Astrocyte (in vitro differentiated cells and primary cell): ENCODE results near the gene ZFP1. TPM values are rescaled to one million over a fixed set of nuclear protein-coding genes. Genes with fewer than 3 reads are reported as not detected.
A peak's percentile ranks its signal among the peaks of the same experiment; 100 is the strongest.

Experiments used
- DNase-seq: peaks from one replicate; pipeline ENCODE4 v3.0.0-alpha.2; 2010; ENCODE audit warnings: low read depth
- FAIRE-seq: peaks from 2 replicates; lab custom pipeline; 2011; peaks lifted over from hg19 to GRCh38; lab: Jason Lieb, UNC
- H2AFZ ChIP-seq: 2 replicates; pipeline ENCODE4 v1.6.0; 2012; ENCODE audit warnings: low read depth, low read length, inconsistent platforms
- H3K27ac ChIP-seq: 2 replicates; pipeline ENCODE4 v1.5.1; 2011; ENCODE audit warnings: low read depth, low read length, inconsistent platforms
- H3K27me3 ChIP-seq: 2 replicates; pipeline ENCODE4 v1.6.0; 2011; ENCODE audit warnings: low read length, inconsistent platforms; ENCODE audit not compliant: insufficient read depth
- H3K36me3 ChIP-seq: 2 replicates; pipeline ENCODE4 v1.5.1; 2011; ENCODE audit warnings: low read length, inconsistent platforms; ENCODE audit not compliant: insufficient read depth
- H3K4me1 ChIP-seq: 2 replicates; pipeline ENCODE4 v1.5.1; 2011; ENCODE audit warnings: low read length, inconsistent platforms; ENCODE audit not compliant: insufficient read depth
- H3K4me2 ChIP-seq: 2 replicates; pipeline ENCODE4 v1.6.0; 2012; ENCODE audit warnings: low read length, inconsistent platforms
- H3K4me3 ChIP-seq: 2 replicates; pipeline ENCODE4 v1.5.1; 2011; ENCODE audit warnings: low read depth, mild to moderate bottlenecking, low read length, inconsistent platforms; ENCODE audit not compliant: insufficient read depth
- H3K79me2 ChIP-seq: 2 replicates; pipeline ENCODE4 v1.6.0; 2012; ENCODE audit warnings: mild to moderate bottlenecking, low read length, inconsistent platforms; ENCODE audit not compliant: insufficient read depth
- H3K9ac ChIP-seq: 2 replicates; pipeline ENCODE4 v1.6.0; 2012; ENCODE audit warnings: mild to moderate bottlenecking, low read length, inconsistent platforms
- H3K9me3 ChIP-seq: 2 replicates; pipeline ENCODE4 v1.5.1; 2012; ENCODE audit warnings: low read depth, mild to moderate bottlenecking, low read length, inconsistent platforms; ENCODE audit not compliant: insufficient read depth
- H4K20me1 ChIP-seq: 2 replicates; pipeline ENCODE4 v1.6.0; 2012; ENCODE audit warnings: low read length, inconsistent platforms; ENCODE audit not compliant: insufficient read depth
- H3K27ac Mint-ChIP-seq: one replicate; pipeline ENCODE4 v1.8.0; 2021; ENCODE audit warnings: mild to moderate bottlenecking, mixed read lengths; ENCODE audit not compliant: unreplicated experiment
- H3K27me3 Mint-ChIP-seq: one replicate; pipeline ENCODE4 v1.8.0; 2021; ENCODE audit warnings: low read depth, mixed read lengths; ENCODE audit not compliant: unreplicated experiment
- H3K36me3 Mint-ChIP-seq: one replicate; pipeline ENCODE4 v1.8.0; 2021; ENCODE audit warnings: low read depth, mixed read lengths; ENCODE audit not compliant: unreplicated experiment
- H3K4me1 Mint-ChIP-seq: one replicate; pipeline ENCODE4 v1.8.0; 2021; ENCODE audit warnings: low read depth, mixed read lengths; ENCODE audit not compliant: unreplicated experiment
- H3K4me3 Mint-ChIP-seq: one replicate; pipeline ENCODE4 v1.8.0; 2021; ENCODE audit warnings: mild to moderate bottlenecking, moderate library complexity, mixed read lengths; ENCODE audit not compliant: unreplicated experiment
- H3K9me3 Mint-ChIP-seq: one replicate; pipeline ENCODE4 v1.8.0; 2021; ENCODE audit warnings: mild to moderate bottlenecking, mixed read lengths; ENCODE audit not compliant: unreplicated experiment
- CTCF ChIP-seq: IDR thresholded peaks from 2 replicates; pipeline ENCODE4 v1.5.1; 2011; ENCODE audit warnings: low read depth, mild to moderate bottlenecking, inconsistent platforms, low read length, moderate library complexity; ENCODE audit not compliant: insufficient read depth
- EZH2 ChIP-seq: IDR thresholded peaks from 2 replicates; pipeline ENCODE4 v1.6.1; 2012; ENCODE audit warnings: mild to moderate bottlenecking, low read length, inconsistent platforms; ENCODE audit not compliant: insufficient read depth
- total RNA-seq: library from RNA; stranded (reverse); gene quantifications from 2 replicates; pipeline ENCODE4 v1.2.1, GENCODE V29; 2021

Gene ZFP1
- total RNA-seq, 1 donor from 2014 or later: 8.2 TPM

- Histone ChIP-seq H3K9me3 (no peaks in the 10 kb centered on the region), H3K36me3 (no peaks in the 10 kb centered on the region), H3K4me3 (no peak overlapping the region), H4K20me1 (no peaks in the 10 kb centered on the region), H3K9ac (no peak overlapping the region), H3K79me2 (no peaks in the 10 kb centered on the region), H2AFZ (no peak overlapping the region), H3K27ac (no peak overlapping the region), H3K4me1 (no peaks in the 10 kb centered on the region), H3K27me3 (no peaks in the 10 kb centered on the region), H3K4me2 (peak overlapping the region; percentile 14)
- peaks cover 36% of the 10 kb centered on the region for H3K27me3 Mint-ChIP-seq
- FAIRE-seq: no peak
- H3K27ac Mint-ChIP-seq: no peak overlapping the region
- TF ChIP-seq CTCF: no peak
- TF ChIP-seq EZH2: no peak
- no peaks in the 10 kb centered on the region for H3K4me1 Mint-ChIP-seq
- H3K36me3 Mint-ChIP-seq: no peaks in the 10 kb centered on the region
- H3K9me3 Mint-ChIP-seq: peaks cover 2% of the 10 kb centered on the region
- DNase-seq: no peak
- H3K4me3 Mint-ChIP-seq: no peak overlapping the region
Observed at GRCh38 chr16:75138636-75139035, 9.7 kb upstream of the ZFP1 start.

GRCh38 chr16:75139498-75139897 lies 8.8 kb upstream of the ZFP1 start:
- H3K27me3 Mint-ChIP-seq: peaks cover 38% of the 10 kb centered on the region
- no peak overlapping the region for H3K9ac ChIP-seq
- no peaks in the 10 kb centered on the region for H3K9me3 ChIP-seq
- H3K4me1 ChIP-seq: no peaks in the 10 kb centered on the region
- TF ChIP-seq CTCF (no peak), EZH2 (no peak)
- H4K20me1 ChIP-seq: no peaks in the 10 kb centered on the region
- H3K4me3 Mint-ChIP-seq: no peak overlapping the region
- H3K36me3 Mint-ChIP-seq: no peaks in the 10 kb centered on the region
- no peaks in the 10 kb centered on the region for H3K79me2 ChIP-seq
- H3K36me3 ChIP-seq: no peaks in the 10 kb centered on the region
- no peak for FAIRE-seq
- no peak overlapping the region for H3K4me2 ChIP-seq
- H3K27ac ChIP-seq: no peak overlapping the region
- H3K27me3 ChIP-seq: no peaks in the 10 kb centered on the region
- no peak overlapping the region for H2AFZ ChIP-seq
- DNase-seq: no peak
- H3K4me1 Mint-ChIP-seq: no peaks in the 10 kb centered on the region
- H3K27ac Mint-ChIP-seq: no peak overlapping the region
- no peak overlapping the region for H3K4me3 ChIP-seq
- H3K9me3 Mint-ChIP-seq: peaks cover 2% of the 10 kb centered on the region

GRCh38 chr16:75143941-75144340 lies 4.4 kb upstream of the ZFP1 start:
- Histone ChIP-seq H3K4me1 (no peaks in the 10 kb centered on the region), H3K27ac (no peak overlapping the region), H3K27me3 (no peaks in the 10 kb centered on the region), H2AFZ (no peak overlapping the region), H3K4me3 (no peak overlapping the region), H3K36me3 (no peaks in the 10 kb centered on the region), H4K20me1 (peaks cover under 1% of the 10 kb centered on the region), H3K9me3 (no peaks in the 10 kb centered on the region), H3K4me2 (no peak overlapping the region), H3K9ac (no peak overlapping the region), H3K79me2 (peaks cover 1% of the 10 kb centered on the region)
- no peak overlapping the region for H3K27ac Mint-ChIP-seq
- DNase-seq (no peak), FAIRE-seq (no peak)
- H3K27me3 Mint-ChIP-seq: peaks cover 18% of the 10 kb centered on the region
- H3K4me3 Mint-ChIP-seq: no peak overlapping the region
- H3K9me3 Mint-ChIP-seq: peaks cover 4% of the 10 kb centered on the region
- no peaks in the 10 kb centered on the region for H3K36me3 Mint-ChIP-seq
- TF ChIP-seq CTCF (no peak), EZH2 (no peak)
- H3K4me1 Mint-ChIP-seq: no peaks in the 10 kb centered on the region
